A549 (cell line): ENCODE data around the gene ARHGAP40. TPM values are rescaled to one million over a fixed set of nuclear protein-coding genes. Genes with fewer than 3 reads are reported as not detected.
A peak's percentile ranks its signal among the peaks of the same experiment; 100 is the strongest.

Source experiments
- ATAC-seq, 2 experiments: fragments of 200-7000 bp in 1 of 2; fragments of >200 bp in 1 of 2; cut with Nextera tagmentation in 1 of 2; cut with Tn5 transposase in 1 of 2; 3 replicates each; pipeline versions ENCODE4 v1.8.0 to v1.9.1; 2018 to 2020; ENCODE audit warnings: mild to moderate bottlenecking in 1 of 2, moderate library complexity in 1 of 2
- CTCF ChIA-PET: fragments of 300-600 bp; sonication (Branson Sonifier 250); formaldehyde crosslinking; extraction: SDS; loops from one replicate; lab custom pipeline; 2021; ENCODE audit warnings: antibody characterized with exemption, inconsistent platforms; lab: Yijun Ruan, JAX
- POLR2A ChIA-PET: fragments of 350-600 bp; formaldehyde crosslinking; extraction: SDS; loops from one replicate; lab custom pipeline; 2021; ENCODE audit warnings: antibody characterized with exemption, inconsistent platforms; lab: Yijun Ruan, JAX
- DNase-seq, 2 experiments: peaks; one replicate each; pipeline versions ENCODE4 v3.0.0 to v3.0.0-alpha.2; 2011 to 2016; ENCODE audit warnings: low read depth in 1 of 2, low spot score in 1 of 2
- FAIRE-seq: peaks from 2 replicates; lab custom pipeline; 2011; peaks lifted over from hg19 to GRCh38; lab: Jason Lieb, UNC
- H3K27ac ChIP-seq, 2 experiments: fragments of >200 bp; sonication (Bioruptor Twin); formaldehyde crosslinking; 3 replicates each; pipeline ENCODE4 v1.5.1; 2016 to 2017
- H3K4me1 ChIP-seq: fragments of >200 bp; sonication (Bioruptor Twin); formaldehyde crosslinking; 3 replicates; pipeline ENCODE4 v1.6.1; 2016
- H3K4me2 ChIP-seq: fragments of >200 bp; sonication (Bioruptor Twin); formaldehyde crosslinking; 3 replicates; pipeline ENCODE4 v1.6.1; 2016
- H3K4me3 ChIP-seq: fragments of >200 bp; sonication (Bioruptor Twin); formaldehyde crosslinking; 3 replicates; pipeline ENCODE4 v1.5.1; 2016
- H3K9me3 ChIP-seq: fragments of >200 bp; sonication (Bioruptor Twin); formaldehyde crosslinking; 3 replicates; pipeline ENCODE4 v1.6.1; 2016
- FOSB ChIP-seq: fragments of 250-450 bp; sonication (Bioruptor Pico); IDR thresholded peaks from 2 replicates; pipeline ENCODE4 v1.5.0; 2020; ENCODE audit warnings: mild to moderate bottlenecking, moderate library complexity
- FOSL2 ChIP-seq, 2 experiments: fragments of 450-650 bp in 1 of 2; fragments of >200 bp in 1 of 2; sonication (Bioruptor Twin) in 1 of 2; formaldehyde crosslinking; IDR thresholded peaks; 2 replicates each; pipeline versions ENCODE4 v1.5.0 to v1.6.1; 2016 to 2020; ENCODE audit warnings: mild to moderate bottlenecking in 1 of 2, moderate library complexity in 1 of 2
- GATA3 ChIP-seq: IDR thresholded peaks from 2 replicates; pipeline ENCODE4 v1.6.1; 2012; ENCODE audit warnings: borderline replicate concordance
- HDAC2 ChIP-seq: fragments of 200-600 bp; sonication (generic); IDR thresholded peaks from 2 replicates; pipeline ENCODE4 v1.6.1; 2016
- HMGXB4 ChIP-seq: fragments of 250-450 bp; sonication (Bioruptor Pico); IDR thresholded peaks from 2 replicates; pipeline ENCODE4 v1.5.0; 2021; ENCODE audit warnings: mild to moderate bottlenecking, moderate library complexity, borderline replicate concordance
- HOXB5 ChIP-seq: fragments of 250-450 bp; sonication (Bioruptor Pico); IDR thresholded peaks from 2 replicates; pipeline ENCODE4 v1.5.0; 2020; ENCODE audit warnings: mild to moderate bottlenecking, moderate library complexity
- MAX ChIP-seq: IDR thresholded peaks from 2 replicates; pipeline ENCODE4 v1.6.1; 2012
- POLR2AphosphoS2 ChIP-seq: conservative IDR thresholded peaks from 2 replicates; pipeline ENCODE4 v1.6.1; 2012; ENCODE audit warnings: low read length, improper control_type of control experiment, inconsistent platforms
- RCOR1 ChIP-seq: fragments of 150-350 bp; IDR thresholded peaks from 2 replicates; pipeline ENCODE4 v1.6.1; 2014; ENCODE audit warnings: antibody characterized with exemption, low read length, low read depth
- REST ChIP-seq: fragments of 200-600 bp; sonication (generic); IDR thresholded peaks from 2 replicates; pipeline ENCODE4 v1.6.1; 2016; ENCODE audit warnings: antibody characterized with exemption, mild to moderate bottlenecking, moderate library complexity
- ZSCAN20 ChIP-seq: fragments of 250-450 bp; sonication (Bioruptor Pico); IDR thresholded peaks from 2 replicates; pipeline ENCODE4 v1.8.0; 2022; ENCODE audit warnings: mild to moderate bottlenecking, moderate library complexity
- WGBS: methylation state at CpG from one replicate; pipeline ENCODE4 v1.1.6; 2017; ENCODE audit errors: missing lambda C conversion rate; 5-methylcytosine and 5-hydroxymethylcytosine counted together
- polyA plus RNA-seq, 4 experiments: library from polyadenylated mRNA; depleted of rRNA in 3 of 4; stranded (reverse); fragments of >200 nt; fragmentation: RNase III in 1 of 4; extraction: RNeasy Plus Mini Kit Qiagen cat#74134 plus additional on column Dnase treatment in 1 of 4; gene quantifications; 2 replicates in 3 of 4; 3 replicates in 1 of 4; pipeline ENCODE4 v1.2.3, GENCODE V29; 2011 to 2017

Gene ARHGAP40
- polyA plus RNA-seq, 2 of the 4 experiments (the other 2 are of a cell fraction), result not detected

- FAIRE-seq (no peak), DNase-seq (no peak), ATAC-seq (no peak)
- Histone ChIP-seq H3K4me1 (peaks cover 14% of the 10 kb centered on the region; the same call in 1 of the 3 replicates), H3K27ac (peak overlapping the region in 1 of 2 experiments; percentile 54; a peak in 2 of 6 replicates), H3K4me2 (no peak overlapping the region), H3K9me3 (no peaks in the 10 kb centered on the region), H3K4me3 (no peak overlapping the region)
- no peak for TF ChIP-seq HDAC2
- no peak for TF ChIP-seq FOSB (CRISPR knock-in tag)
- ChIA-PET CTCF (interaction anchor here (0.7 to 1.5 kb wide), 3 partner anchors 9 to 121 kb away, joined by 3 to 6 read pairs (median 5); no protein-coding TSS in a partner anchor), POLR2A (no interaction called here)
- WGBS, result 95% methylated on average over 1 of the region's 1 CpG
Observed at GRCh38 chr20:38629979-38630378, 28.4 kb downstream of the ARHGAP40 start.

GRCh38 chr20:38630727-38631126, 29.1 kb downstream of the ARHGAP40 start:
- 65% methylated on average over 6 of the region's 6 CpGs for WGBS
- CTCF ChIA-PET, result interaction anchor here (0.7 kb wide), 1 partner anchor 76 kb away, joined by 3 read pairs; no protein-coding TSS in a partner anchor
- H3K4me2 ChIP-seq, result peak overlapping the region; percentile 3; the same call in 2 of the 3 replicates
- no peak overlapping the region for H3K4me3 ChIP-seq
- ATAC-seq, result no peak
- H3K4me1 ChIP-seq, result peaks cover 14% of the 10 kb centered on the region; the same call in 1 of the 3 replicates
- no peaks in the 10 kb centered on the region for H3K9me3 ChIP-seq
- no peak for FAIRE-seq
- no peak for DNase-seq
- POLR2A ChIA-PET, result no interaction called here
- peak overlapping the region; percentile 39 to 49; a peak in 4 of 6 replicates for H3K27ac ChIP-seq
- no peak for TF ChIP-seq GATA3
- no peak for TF ChIP-seq REST
- TF ChIP-seq MAX, result no peak
- no peak for TF ChIP-seq HMGXB4 (CRISPR knock-in tag)
- no peak for TF ChIP-seq HOXB5 (CRISPR knock-in tag)

GRCh38 chr20:38631155-38632022, 29.8 kb downstream of the ARHGAP40 start:
- no peak for FAIRE-seq
- peak overlapping the region; percentile 39 to 49; a peak in 4 of 6 replicates for H3K27ac ChIP-seq
- no peak for ATAC-seq
- DNase-seq, result no peak
- TF ChIP-seq FOSL2 (IDR thresholded peaks at IDR 0.05) (no peak), FOSL2 (CRISPR knock-in tag; IDR thresholded peaks at IDR 0.05) (no peak), RCOR1 (no peak), ZSCAN20 (CRISPR knock-in tag) (no peak), POLR2AphosphoS2 (no peak)
- H3K4me1 ChIP-seq, result peaks cover 14% of the 10 kb centered on the region; the same call in 1 of the 3 replicates
- POLR2A ChIA-PET, result no interaction called here
- CTCF ChIA-PET, result interaction anchor here (0.6 to 3.3 kb wide), 6 partner anchors 12 to 896 kb away, joined by 3 to 21 read pairs (median 4); no protein-coding TSS in a partner anchor
- no peak overlapping the region for H3K4me3 ChIP-seq
- no peaks in the 10 kb centered on the region for H3K9me3 ChIP-seq
- H3K4me2 ChIP-seq, result peak overlapping the region; percentile 3; the same call in 2 of the 3 replicates
- WGBS, result 58% methylated on average over 5 of the region's 5 CpGs
